ENCODE measurements around the gene CD59.
A peak's percentile ranks its signal among the peaks of the same experiment; 100 is the strongest.

GRCh38 chr11:33687733-33688479 is 48.3 kb downstream of the CD59 start:
- TF ChIP-seq CTCF (IDR thresholded peaks at IDR 0.05) (peak; percentile 30 to 57 (median 50)), POLR2AphosphoS5 (IDR thresholded peaks at IDR 0.05; ENCODE audit: insufficient read depth in 1 of 2, low read depth in 1 of 2) (no peak)
